B cell (primary cell): ENCODE measurements around the gene TOP2A.

Experiments
- EZH2 ChIP-seq: IDR thresholded peaks from 2 replicates; pipeline ENCODE4 v1.6.1; 2012; ENCODE audit warnings: borderline replicate concordance, low read depth, mild to moderate bottlenecking, moderate library complexity, low read length; ENCODE audit not compliant: insufficient read depth, poor library complexity, severe bottlenecking
- TF ChIP-seq, protein P1 (sequence below): fragments of 200-600 bp; IDR thresholded peaks from one replicate; pipeline ENCODE4 v1.8.0; 2022; ENCODE audit warnings: antibody characterized with exemption, mild to moderate bottlenecking

DNA sequence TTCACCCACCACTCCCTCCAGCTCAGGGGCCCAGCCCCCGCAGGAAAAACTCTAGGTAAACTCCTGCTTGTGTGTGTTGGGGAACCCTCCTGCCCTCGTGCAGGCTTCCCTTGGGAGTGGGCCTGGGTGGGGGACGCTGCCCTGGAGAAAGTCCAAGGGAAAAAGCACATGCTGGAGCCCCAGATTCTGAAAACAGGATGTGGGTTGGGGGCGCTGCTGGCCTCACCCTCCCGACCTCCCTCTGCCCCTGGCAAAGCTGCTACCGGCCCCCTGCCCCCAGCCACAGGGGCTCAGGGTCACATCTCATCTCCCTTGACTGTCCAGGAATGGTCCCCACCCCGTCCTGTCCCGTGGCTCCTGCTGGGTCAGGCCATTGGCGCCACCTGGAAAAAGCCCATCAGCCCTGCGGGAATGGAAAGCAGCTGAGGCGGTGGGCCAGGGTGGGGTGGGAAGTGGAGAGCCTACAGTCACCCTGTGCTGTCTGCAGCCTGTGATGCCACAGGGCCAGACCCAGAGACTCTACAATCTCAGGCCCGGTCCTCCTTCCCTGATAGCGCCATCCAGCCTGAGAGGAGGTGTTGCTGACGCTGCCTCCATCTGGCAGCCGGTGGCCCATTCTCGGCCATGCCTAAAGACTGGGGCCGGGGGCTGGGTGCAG lies 50.7 kb downstream of the TOP2A start:
- TF ChIP-seq, protein P1, sequence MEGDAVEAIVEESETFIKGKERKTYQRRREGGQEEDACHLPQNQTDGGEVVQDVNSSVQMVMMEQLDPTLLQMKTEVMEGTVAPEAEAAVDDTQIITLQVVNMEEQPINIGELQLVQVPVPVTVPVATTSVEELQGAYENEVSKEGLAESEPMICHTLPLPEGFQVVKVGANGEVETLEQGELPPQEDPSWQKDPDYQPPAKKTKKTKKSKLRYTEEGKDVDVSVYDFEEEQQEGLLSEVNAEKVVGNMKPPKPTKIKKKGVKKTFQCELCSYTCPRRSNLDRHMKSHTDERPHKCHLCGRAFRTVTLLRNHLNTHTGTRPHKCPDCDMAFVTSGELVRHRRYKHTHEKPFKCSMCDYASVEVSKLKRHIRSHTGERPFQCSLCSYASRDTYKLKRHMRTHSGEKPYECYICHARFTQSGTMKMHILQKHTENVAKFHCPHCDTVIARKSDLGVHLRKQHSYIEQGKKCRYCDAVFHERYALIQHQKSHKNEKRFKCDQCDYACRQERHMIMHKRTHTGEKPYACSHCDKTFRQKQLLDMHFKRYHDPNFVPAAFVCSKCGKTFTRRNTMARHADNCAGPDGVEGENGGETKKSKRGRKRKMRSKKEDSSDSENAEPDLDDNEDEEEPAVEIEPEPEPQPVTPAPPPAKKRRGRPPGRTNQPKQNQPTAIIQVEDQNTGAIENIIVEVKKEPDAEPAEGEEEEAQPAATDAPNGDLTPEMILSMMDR = no peak
- no peak for TF ChIP-seq EZH2
